Uterus (tissue), 4 donors: ENCODE measurements around the gene HNRNPAB. TPM values are rescaled to one million over a fixed set of nuclear protein-coding genes. Genes with fewer than 3 reads are reported as not detected.

Experiments
- DNase-seq, 2 donors: peaks; one replicate each; pipeline ENCODE4 v3.0.0-alpha.2; 2019 to 2020
- H3K27ac ChIP-seq, 2 donors: fragments of 200-600 bp; sonication (generic); 1 replicate in 1 of 2; 2 replicates in 1 of 2; pipeline ENCODE4 v1.5.1; 2016 to 2018
- H3K27me3 ChIP-seq, 2 donors: fragments of 200-600 bp; sonication (generic); one replicate each; pipeline ENCODE4 v1.5.1; 2018 to 2019; ENCODE audit warnings: control low read depth in 1 of 2
- H3K36me3 ChIP-seq, 2 donors: fragments of 200-600 bp; sonication (generic); one replicate each; pipeline ENCODE4 v1.5.1; 2019; ENCODE audit warnings: control low read depth in 1 of 2
- H3K4me1 ChIP-seq, 2 donors: fragments of 200-600 bp; sonication (generic); one replicate each; pipeline ENCODE4 v1.5.1; 2018 to 2019; ENCODE audit warnings: control low read depth in 1 of 2
- H3K4me3 ChIP-seq, 2 donors: fragments of 200-600 bp; sonication (generic); 1 replicate in 1 of 2; 2 replicates in 1 of 2; pipeline ENCODE4 v1.5.1; 2018 to 2019; ENCODE audit warnings: mild to moderate bottlenecking in 1 of 2
- H3K9me3 ChIP-seq, 2 donors: fragments of 200-600 bp; sonication (generic); one replicate each; pipeline ENCODE4 v1.5.1; 2019; ENCODE audit warnings: control low read depth in 1 of 2
- CTCF ChIP-seq, 4 experiments: fragments of 200-600 bp in 2 of 4; fragments of 450-650 bp in 2 of 4; sonication (generic) in 2 of 4; IDR thresholded peaks; one replicate each; pipeline ENCODE4 v1.5.1; 2016 to 2019; ENCODE audit warnings: antibody characterized with exemption in 4 of 4, mild to moderate bottlenecking in 2 of 4, moderate library complexity in 1 of 4
- POLR2A ChIP-seq, 2 donors: fragments of 450-650 bp; IDR thresholded peaks; one replicate each; pipeline ENCODE4 v1.6.1; 2016; ENCODE audit warnings: antibody characterized with exemption in 2 of 2, mild to moderate bottlenecking in 1 of 2, moderate library complexity in 1 of 2
- intact Hi-C: fragments of 100-400 bp; cut with DNase I; formaldehyde crosslinking; loops from one replicate; pipeline ENCODE4 v1.15.1; 2023; ENCODE audit warnings: low total_unique reads
- total RNA-seq, 4 donors: library from RNA; depleted of rRNA in 3 of 4; stranded (reverse); fragments of >200 nt in 3 of 4; gene quantifications; one replicate each; pipeline versions ENCODE4 v1.1.0 to v1.2.4, GENCODE V29; 2014 to 2023
- donor health status: DM: yes; HTN: yes; CAD: no.

Gene HNRNPAB
- total RNA-seq, 4 donors from 2014 or later = 45.1 to 112 (median 73.4) TPM

DNA sequence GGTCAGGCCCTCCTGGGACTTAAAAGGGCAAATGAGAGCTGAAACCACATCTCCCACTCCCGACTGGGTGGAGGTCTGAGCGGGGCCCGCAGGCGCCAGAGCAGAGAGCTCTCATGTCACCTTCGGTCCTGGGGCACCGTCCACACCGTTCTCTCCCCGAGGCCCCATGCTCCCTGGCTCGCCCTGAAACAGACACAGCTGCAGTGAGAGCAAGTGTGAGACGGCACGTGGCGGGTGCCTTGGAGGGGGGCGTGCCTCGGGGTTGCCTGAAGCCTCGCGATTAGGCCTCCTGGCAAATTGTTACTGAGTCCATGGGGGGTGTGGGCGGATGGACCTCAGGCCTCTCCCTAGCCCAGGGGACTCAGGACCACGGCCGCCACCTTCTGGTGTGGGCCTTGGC is 52.4 kb downstream of the HNRNPAB start:
- Histone ChIP-seq H3K27ac (no peak overlapping the region), H3K4me1 (no peaks in the 10 kb centered on the region), H3K4me3 (no peak overlapping the region), H3K27me3 (no peaks in the 10 kb centered on the region), H3K9me3 (no peaks in the 10 kb centered on the region), H3K36me3 (no peaks in the 10 kb centered on the region)
- intact Hi-C loops = no loop called here
- TF ChIP-seq POLR2A (IDR thresholded peaks at IDR 0.05) (no peak), CTCF (IDR thresholded peaks at IDR 0.05) (no peak)
- DNase-seq = no peak

GRCh38 chr5:178257650-178258049 is 53.3 kb downstream of the HNRNPAB start:
- TF ChIP-seq POLR2A (IDR thresholded peaks at IDR 0.05) (no peak), CTCF (IDR thresholded peaks at IDR 0.05) (no peak)
- no peak for DNase-seq
- H3K9me3 ChIP-seq = no peaks in the 10 kb centered on the region
- intact Hi-C loops = no loop called here
- H3K27ac ChIP-seq = no peak overlapping the region
- H3K27me3 ChIP-seq = no peaks in the 10 kb centered on the region
- H3K36me3 ChIP-seq = no peaks in the 10 kb centered on the region
- H3K4me1 ChIP-seq = no peaks in the 10 kb centered on the region
- no peak overlapping the region for H3K4me3 ChIP-seq

DNA sequence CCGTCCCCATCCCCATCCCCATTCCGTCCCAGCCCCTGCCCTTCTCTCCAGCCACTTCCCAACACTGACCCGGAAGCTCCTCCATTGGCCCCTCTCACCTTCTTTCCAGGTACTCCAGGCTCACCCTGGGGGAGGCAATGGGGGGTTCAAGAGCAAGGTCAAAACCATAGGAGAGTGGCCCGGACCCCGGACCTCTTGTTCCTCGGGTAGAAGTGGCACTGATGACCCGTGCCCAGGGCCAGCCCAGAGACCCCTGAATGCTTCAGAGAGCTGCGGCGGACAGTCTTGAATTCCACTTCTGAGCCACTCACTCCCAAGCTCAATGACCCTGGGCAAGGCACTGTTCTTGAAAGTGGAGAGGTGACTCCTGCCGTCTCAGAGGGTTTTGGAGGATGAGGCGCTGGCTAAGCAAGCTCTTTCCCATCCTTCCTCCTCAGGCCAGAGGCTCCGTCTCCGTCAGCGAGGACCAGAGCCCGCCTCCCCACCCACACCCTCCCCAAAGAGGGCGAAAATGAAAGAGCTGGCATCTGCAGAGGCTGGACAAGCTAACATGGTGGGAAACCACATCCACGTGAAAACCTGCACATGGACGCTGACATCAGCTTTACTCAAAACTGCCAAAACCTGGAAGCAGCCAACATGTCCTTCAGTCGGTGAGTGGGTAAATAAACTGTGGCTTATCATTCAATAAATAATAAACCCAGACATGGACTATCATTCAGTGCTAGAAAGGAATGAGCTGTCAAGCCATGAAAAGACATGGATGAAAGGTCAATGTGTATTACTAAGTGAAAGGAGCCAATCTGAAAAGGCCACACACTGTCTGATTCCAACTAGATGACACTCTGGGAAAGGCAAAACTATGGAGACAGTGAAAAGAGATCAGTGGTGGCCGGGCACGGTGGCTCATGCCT is 55.5 kb downstream of the HNRNPAB start:
- H3K27me3 ChIP-seq = no peaks in the 10 kb centered on the region

More for the DNA sequence above, 55.5 kb downstream of the HNRNPAB start:
- TF ChIP-seq CTCF (IDR thresholded peaks at IDR 0.05) (no peak), POLR2A (IDR thresholded peaks at IDR 0.05) (no peak)
- no peaks in the 10 kb centered on the region for H3K9me3 ChIP-seq
- intact Hi-C loops = no loop called here
- no peak overlapping the region for H3K4me3 ChIP-seq
- no peaks in the 10 kb centered on the region for H3K36me3 ChIP-seq
- no peak for DNase-seq
- no peak overlapping the region for H3K27ac ChIP-seq
- H3K4me1 ChIP-seq = no peaks in the 10 kb centered on the region

Other genes with a start within 250 kb of the HNRNPAB start
- not detected for gene PROP1, start 208.3 kb upstream of the HNRNPAB start, total RNA-seq
- gene N4BP3, start 91.0 kb upstream of the HNRNPAB start, total RNA-seq = 1 to 10 TPM in 3 of 4 donors, under 1 TPM in 1; 0.59 to 9.6 (median 1.6) TPM
- 10 to 100 TPM; 29.7 to 52.3 (median 39.9) TPM for gene RMND5B, start 73.5 kb upstream of the HNRNPAB start, total RNA-seq
- gene NHP2, start 50.6 kb upstream of the HNRNPAB start, total RNA-seq = 100 to 1,000 TPM in 3 of 4 donors, 10 to 100 TPM in 1; 83.4 to 180 (median 147) TPM
- gene GMCL2, start 17.2 kb upstream of the HNRNPAB start, total RNA-seq = not detected
- gene PHYKPL, start 28.3 kb downstream of the HNRNPAB start, total RNA-seq = 100 to 1,000 TPM in 2 of 4 donors, 10 to 100 TPM in 2; 41.5 to 129 (median 89.9) TPM